GM12878 (cell line): ENCODE results near the gene CSRP1. TPM values are rescaled to one million over a fixed set of nuclear protein-coding genes. Genes with fewer than 3 reads are reported as not detected.

Experiments
- CHD1 ChIP-seq: IDR thresholded peaks from 2 replicates; pipeline ENCODE4 v1.6.1; 2012; ENCODE audit warnings: low read depth, low read length, improper control_type of control experiment
- DPF2 ChIP-seq: fragments of 450-650 bp; IDR thresholded peaks from 2 replicates; pipeline ENCODE4 v1.6.1; 2017; ENCODE audit warnings: mild to moderate bottlenecking
- E4F1 ChIP-seq: fragments of 450-650 bp; IDR thresholded peaks from 2 replicates; pipeline ENCODE4 v1.6.1; 2018; ENCODE audit warnings: borderline replicate concordance, mild to moderate bottlenecking; ENCODE audit not compliant: partially characterized antibody
- EED ChIP-seq: sonication (generic); IDR thresholded peaks from 2 replicates; pipeline ENCODE4 v1.6.1; 2016; ENCODE audit warnings: antibody characterized with exemption, low read depth
- EGR1 ChIP-seq, 2 experiments: IDR thresholded peaks; 1 replicate in 1 of 2; 2 replicates in 1 of 2; pipeline ENCODE4 v1.6.1; 2011 to 2012; ENCODE audit warnings: low read depth in 2 of 2, low read length in 2 of 2, borderline replicate concordance in 1 of 2, mild to moderate bottlenecking in 1 of 2, moderate library complexity in 1 of 2
- EP300 ChIP-seq, 2 experiments: fragments of 150-350 bp in 1 of 2; IDR thresholded peaks; 2 replicates each; pipeline ENCODE4 v1.6.1; 2011 to 2012; ENCODE audit warnings: low read depth in 2 of 2, low read length in 2 of 2, borderline replicate concordance in 1 of 2, improper control_type of control experiment in 1 of 2, inconsistent platforms in 1 of 2; ENCODE audit not compliant: control insufficient read depth in 1 of 2
- FOXK2 ChIP-seq: fragments of 450-650 bp; IDR thresholded peaks from 2 replicates; pipeline ENCODE4 v1.6.1; 2017; ENCODE audit warnings: mild to moderate bottlenecking, moderate library complexity
- FOXM1 ChIP-seq: IDR thresholded peaks from 2 replicates; pipeline ENCODE4 v1.6.1; 2012; ENCODE audit warnings: low read depth, mild to moderate bottlenecking, inconsistent platforms, low read length, moderate library complexity
- HSF1 ChIP-seq: fragments of 150-350 bp; IDR thresholded peaks from 2 replicates; pipeline ENCODE4 v1.6.1; 2014; ENCODE audit warnings: mild to moderate bottlenecking, low read depth, low read length
- KAT2A ChIP-seq: conservative IDR thresholded peaks from 2 replicates; pipeline ENCODE4 v1.6.1; 2011; ENCODE audit warnings: low read depth, low read length; ENCODE audit not compliant: control insufficient read depth
- KLF5 ChIP-seq: fragments of 450-650 bp; IDR thresholded peaks from 2 replicates; pipeline ENCODE4 v1.6.1; 2014; ENCODE audit warnings: mild to moderate bottlenecking; ENCODE audit not compliant: partially characterized antibody
- MEF2B ChIP-seq: fragments of 450-650 bp; IDR thresholded peaks from 2 replicates; pipeline ENCODE4 v1.6.1; 2018; ENCODE audit warnings: mild to moderate bottlenecking, moderate library complexity; ENCODE audit not compliant: partially characterized antibody, poor library complexity, severe bottlenecking
- MYB ChIP-seq: fragments of 150-350 bp; IDR thresholded peaks from 2 replicates; pipeline ENCODE4 v1.6.1; 2014; ENCODE audit warnings: mild to moderate bottlenecking, low read depth, low read length, borderline replicate concordance
- NFXL1 ChIP-seq: fragments of 450-650 bp; IDR thresholded peaks from 2 replicates; pipeline ENCODE4 v1.6.1; 2017; ENCODE audit warnings: antibody characterized with exemption, mild to moderate bottlenecking, borderline replicate concordance
- NR2C1 ChIP-seq: fragments of 450-650 bp; IDR thresholded peaks from 2 replicates; pipeline ENCODE4 v1.6.1; 2017; ENCODE audit warnings: antibody characterized with exemption, mild to moderate bottlenecking, moderate library complexity
- NR2C2 ChIP-seq: IDR thresholded peaks from 2 replicates; pipeline ENCODE4 v1.6.1; 2011; ENCODE audit warnings: borderline replicate concordance, low read depth; ENCODE audit not compliant: control insufficient read depth, insufficient read length
- RB1 ChIP-seq: fragments of 450-650 bp; formaldehyde crosslinking; IDR thresholded peaks from 2 replicates; pipeline ENCODE4 v1.6.1; 2017; ENCODE audit warnings: mild to moderate bottlenecking, borderline replicate concordance
- SMAD1 ChIP-seq: fragments of 450-650 bp; IDR thresholded peaks from 2 replicates; pipeline ENCODE4 v1.6.1; 2018; ENCODE audit warnings: mild to moderate bottlenecking, low read depth; ENCODE audit not compliant: partially characterized antibody
- SMAD5 ChIP-seq: IDR thresholded peaks from 2 replicates; pipeline ENCODE4 v1.6.1; 2016; ENCODE audit warnings: antibody characterized with exemption, low read depth
- SREBF1 ChIP-seq: IDR thresholded peaks from 2 replicates; pipeline ENCODE4 v1.6.1; 2012; ENCODE audit warnings: mild to moderate bottlenecking, low read length
- ZBTB4 ChIP-seq: fragments of 450-650 bp; formaldehyde crosslinking; IDR thresholded peaks from 2 replicates; pipeline ENCODE4 v1.4.0; 2022; ENCODE audit warnings: mild to moderate bottlenecking, moderate library complexity
- ZNF384 ChIP-seq: IDR thresholded peaks from 2 replicates; pipeline ENCODE4 v1.6.1; 2012; ENCODE audit warnings: low read depth, mild to moderate bottlenecking, low read length, improper control_type of control experiment, borderline replicate concordance
- polyA plus RNA-seq, 11 experiments: library from polyadenylated mRNA; depleted of rRNA in 4 of 11; unstranded in 6 of 11; stranded (reverse) in 5 of 11; fragments of >200 nt; fragmentation: Nextera tagmentation in 4 of 11; fragmentation: Illumina TruSeq in 1 of 11; extraction: Ambion mirVana in 4 of 11; extraction: Trizol in 1 of 11; gene quantifications; 1 replicate in 1 of 11; 2 replicates in 10 of 11; pipeline versions ENCODE4 v1.2.1 to v1.2.3, GENCODE V29; 2011 to 2016; ENCODE audit warnings: inconsistent platforms in 2 of 11, missing spikeins in 2 of 11, low read depth in 1 of 11
- total RNA-seq, 4 experiments: library from RNA; depleted of rRNA in 3 of 4; stranded (reverse); fragments of >200 nt in 3 of 4; fragmentation: Illumina TruSeq in 1 of 4; extraction: Trizol in 1 of 4; gene quantifications; 2 replicates each; pipeline versions ENCODE4 v1.2.1 to v1.2.3, GENCODE V29; 2013 to 2021
- TF ChIP-seq, protein P1 (sequence below): IDR thresholded peaks from 2 replicates; pipeline ENCODE4 v1.6.1; 2012; ENCODE audit warnings: low read length, inconsistent platforms

Gene CSRP1
- total and polyA plus RNA-seq, 10 of the 15 experiments (the other 5 are each of a cell fraction or from before 2014, with no cell fraction given), result 23.4 to 99.2 (median 80.7) TPM

GRCh38 chr1:201482755-201483154, 24.2 kb downstream of the CSRP1 start (continued):
- TF ChIP-seq ZBTB4 (CRISPR knock-in tag) (no peak), RB1 (no peak), NR2C1 (no peak), EP300 (IDR thresholded peaks at IDR 0.05; ENCODE audit: borderline replicate concordance in 1 of 2, control insufficient read depth in 1 of 2, low read depth in 2 of 2, low read length in 2 of 2) (peak in 1 of 2 experiments; percentile 22; a peak in 1 of 4 replicates), EGR1 (IDR thresholded peaks at IDR 0.05; ENCODE audit: borderline replicate concordance in 1 of 2, low read depth in 2 of 2, low read length in 2 of 2) (no peak), NR2C2 (no peak), SREBF1 (no peak), KAT2A (no peak), SMAD1 (no peak), HSF1 (peak; percentile 90), EED (peak; percentile 88), MEF2B (no peak), MYB (no peak), NFXL1 (no peak), SMAD5 (no peak), ZNF384 (no peak), E4F1 (no peak), FOXK2 (no peak), FOXM1 (peak; percentile 45; the same call in 1 of the 2 replicates), DPF2 (peak; percentile 87), KLF5 (no peak), CHD1 (no peak)
- TF ChIP-seq, protein P1, sequence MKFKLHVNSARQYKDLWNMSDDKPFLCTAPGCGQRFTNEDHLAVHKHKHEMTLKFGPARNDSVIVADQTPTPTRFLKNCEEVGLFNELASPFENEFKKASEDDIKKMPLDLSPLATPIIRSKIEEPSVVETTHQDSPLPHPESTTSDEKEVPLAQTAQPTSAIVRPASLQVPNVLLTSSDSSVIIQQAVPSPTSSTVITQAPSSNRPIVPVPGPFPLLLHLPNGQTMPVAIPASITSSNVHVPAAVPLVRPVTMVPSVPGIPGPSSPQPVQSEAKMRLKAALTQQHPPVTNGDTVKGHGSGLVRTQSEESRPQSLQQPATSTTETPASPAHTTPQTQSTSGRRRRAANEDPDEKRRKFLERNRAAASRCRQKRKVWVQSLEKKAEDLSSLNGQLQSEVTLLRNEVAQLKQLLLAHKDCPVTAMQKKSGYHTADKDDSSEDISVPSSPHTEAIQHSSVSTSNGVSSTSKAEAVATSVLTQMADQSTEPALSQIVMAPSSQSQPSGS, result peak; percentile 61; the same call in 1 of the 2 replicates
